Activated gamma-delta T cell treated with anti-CD3 and anti-CD28 coated beads, Interleukin-2, amount 50 U/mL, for 16 hours (primary cell): ENCODE data around the gene PTCD2.

Experiments
- DNase-seq: peaks from one replicate; pipeline ENCODE4 v3.0.0-alpha.2; 2020; ENCODE audit warnings: low read depth

PTCD2 gene

DNA sequence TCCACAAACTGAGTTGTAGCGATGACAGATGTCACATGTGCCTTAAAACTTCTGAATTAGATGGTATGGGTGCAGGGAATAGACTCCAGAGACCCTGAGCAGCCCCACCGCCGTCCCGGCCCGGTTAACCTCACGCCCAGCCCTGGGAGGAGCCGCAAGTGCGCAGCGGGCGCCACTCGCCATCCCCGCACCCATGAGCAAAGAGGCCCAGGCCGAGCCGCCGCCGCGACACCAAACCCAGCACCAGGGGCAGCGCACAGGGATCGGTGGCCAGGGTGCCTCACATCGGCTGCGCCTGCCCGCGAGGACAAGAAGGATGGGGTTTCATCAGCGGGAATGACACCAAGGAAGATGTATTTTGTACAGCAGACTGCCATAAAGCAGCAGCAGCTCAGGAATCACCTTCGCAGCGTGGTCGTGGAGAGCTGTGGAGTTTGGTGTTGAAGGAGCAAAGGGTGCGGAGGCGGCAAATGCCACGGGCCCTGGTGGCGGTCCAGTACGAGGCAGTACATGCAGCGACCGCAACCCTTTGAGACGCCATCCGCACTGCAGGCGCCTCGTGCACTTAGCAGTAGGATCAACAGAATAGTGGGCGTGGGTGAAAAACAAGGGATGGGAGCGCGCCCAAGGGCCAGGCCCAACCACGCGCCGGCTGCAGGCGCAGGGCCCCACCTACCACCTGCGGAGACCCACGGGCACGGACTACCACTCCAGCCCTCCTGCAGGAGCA, 97.3 kb downstream of the PTCD2 start:
- DNase-seq: no peak
